HG02678 (cell line): ENCODE measurements around the gene TMEM164.
A peak's percentile ranks its signal among the peaks of the same experiment; 100 is the strongest.
"Not testable (repeated sequence)": the region's sequence is repeated elsewhere in the genome, so short reads cannot be mapped to it uniquely, and the experiment has no call there.

Experiments used
- ATAC-seq: cut with Tn5 transposase; IDR thresholded peaks from one replicate; pipeline ENCODE4 v1.9.1; 2021; ENCODE audit warnings: mild to moderate bottlenecking, moderate library complexity; ENCODE audit not compliant: unreplicated experiment

TMEM164 gene

DNA sequence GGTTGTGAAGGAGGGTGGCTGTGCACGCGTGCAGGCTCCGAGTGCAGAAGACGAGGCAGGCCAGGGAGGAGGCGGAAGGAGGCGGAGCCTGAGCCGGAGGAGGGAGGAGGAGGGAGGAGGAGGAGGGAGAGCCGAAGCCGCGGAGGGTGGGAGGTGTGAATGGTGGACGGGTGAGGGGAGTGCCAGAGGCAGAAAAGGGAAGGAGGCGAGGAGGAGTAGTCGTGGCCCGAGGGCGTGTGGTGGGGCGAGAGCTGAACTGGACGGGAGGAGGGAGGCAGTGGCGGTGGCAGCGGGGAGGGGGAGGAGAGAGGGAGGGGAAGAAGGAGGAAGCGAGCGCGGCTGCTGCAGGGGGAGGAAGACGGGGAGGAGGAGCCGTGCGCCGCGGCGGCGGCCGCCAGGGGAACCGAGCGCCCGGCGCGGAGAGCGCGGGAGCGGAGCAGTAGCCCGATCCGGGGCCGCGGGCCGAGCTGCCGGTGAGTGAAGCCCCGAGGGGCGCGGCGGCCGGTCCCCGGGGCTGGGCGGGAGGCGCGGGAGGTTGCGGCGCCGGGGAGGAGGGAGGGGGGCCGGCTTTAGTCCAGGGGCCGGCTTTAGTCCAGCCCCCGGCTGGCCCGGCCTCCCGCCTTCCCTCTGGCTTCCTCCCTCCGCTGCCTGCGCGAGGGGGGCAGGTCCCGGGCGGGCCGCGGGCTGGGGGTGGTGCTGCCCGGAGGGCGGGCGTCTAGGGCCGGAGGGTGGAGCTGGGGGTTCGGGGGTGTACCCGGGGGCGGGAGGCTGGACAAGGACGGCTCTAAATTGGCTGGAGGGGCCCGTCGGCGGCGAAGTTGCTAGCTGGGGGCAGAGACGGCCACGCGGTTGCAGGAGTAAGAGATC is at the start of gene TMEM164:
Gene TMEM164, plus strand, starts transcription at position 815 of the 867 bp plus-strand sequence. CDS start 661 bp downstream, outside the sequence.
- peak; percentile 81 for ATAC-seq

- no peak for ATAC-seq
Measured at GRCh38 chrX:109954333-109954732, 48.6 kb upstream of the TMEM164 start.

DNA sequence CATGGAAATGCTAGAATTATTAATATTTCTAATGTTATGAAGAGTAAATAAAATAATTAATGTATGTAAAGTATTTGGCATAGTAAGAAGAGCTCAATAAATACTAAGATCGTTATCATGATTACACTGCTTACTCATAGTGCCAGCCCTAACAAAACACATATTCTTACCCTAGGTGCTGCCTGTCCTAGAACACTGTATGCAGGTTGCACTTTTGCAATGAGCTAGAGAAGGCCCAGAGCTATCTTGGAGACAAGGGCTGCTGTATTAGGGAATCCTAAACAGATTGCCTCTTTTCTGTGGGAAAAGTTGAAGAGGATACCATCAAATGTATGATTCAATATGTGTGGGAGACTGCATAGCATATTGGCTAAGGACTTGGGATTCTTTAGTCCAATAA is 48.0 kb upstream of the TMEM164 start:
- no peak for ATAC-seq

- ATAC-seq = no peak
Measured at GRCh38 chrX:109958266-109958665, 44.6 kb upstream of the TMEM164 start.

DNA sequence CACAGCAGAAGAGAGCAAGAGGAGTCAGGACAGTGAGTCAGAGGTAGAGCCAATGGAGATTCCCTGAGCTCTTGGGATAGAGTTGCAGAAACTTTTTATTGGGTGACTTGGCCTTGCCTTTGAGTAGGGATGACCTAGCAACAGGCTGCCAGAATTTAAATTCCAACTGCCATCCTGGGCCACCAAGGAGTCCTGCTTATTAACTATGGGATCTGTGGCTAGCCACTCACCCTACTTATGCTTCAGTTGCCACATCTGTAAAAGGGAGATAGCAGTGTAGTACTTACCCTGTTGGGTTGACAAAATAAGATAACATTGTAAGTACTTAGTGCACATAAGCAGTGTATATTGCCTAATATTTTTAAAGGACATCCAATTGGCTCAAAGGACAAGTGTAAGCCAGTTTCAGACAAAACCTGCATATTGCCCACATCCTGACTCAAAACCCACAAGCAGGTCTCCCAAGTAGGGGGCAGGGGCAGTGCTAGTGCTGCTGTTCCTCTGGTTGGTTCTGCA is 43.5 kb upstream of the TMEM164 start:
- ATAC-seq = no peak

DNA sequence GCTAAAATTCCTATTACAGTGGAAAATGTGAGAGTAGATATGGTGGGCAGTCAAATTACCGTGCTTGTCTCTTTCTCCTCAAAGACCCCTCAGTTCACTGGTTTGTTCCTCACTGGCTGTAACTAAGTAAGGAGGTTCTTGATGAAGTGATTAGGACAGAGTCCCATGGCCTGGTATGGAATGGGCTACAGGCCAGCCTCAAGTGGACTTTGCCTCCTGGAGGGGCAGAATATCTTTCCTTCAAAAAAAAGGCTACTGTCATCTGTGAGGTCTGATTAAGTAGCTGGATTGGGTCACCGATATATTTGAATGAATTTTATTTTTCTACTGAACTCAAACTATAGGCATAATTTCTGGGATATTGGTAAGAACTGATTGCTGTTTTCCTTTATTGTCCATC is 38.5 kb upstream of the TMEM164 start:
- no peak for ATAC-seq

GRCh38 chrX:109966246-109966645 is 36.7 kb upstream of the TMEM164 start:
- ATAC-seq = no peak

DNA sequence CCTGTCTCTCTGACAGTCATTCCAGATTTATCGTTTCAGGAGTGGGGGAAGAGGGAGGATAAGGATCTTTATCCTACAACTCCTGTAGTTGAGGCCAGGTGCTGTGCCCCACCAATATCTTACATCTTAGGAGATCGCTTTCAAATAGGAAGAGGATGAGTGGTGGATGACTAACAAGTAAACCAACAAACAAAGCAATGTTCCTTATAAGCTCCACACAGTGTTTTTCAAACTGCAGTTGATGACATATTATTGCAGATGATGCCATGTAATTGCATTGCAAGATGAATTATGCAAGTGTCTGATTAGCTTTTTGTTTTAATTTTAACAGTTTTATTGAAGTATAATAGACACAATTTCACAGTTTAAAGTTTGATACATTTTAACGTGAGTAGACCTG is 35.8 kb upstream of the TMEM164 start:
- no peak for ATAC-seq

DNA sequence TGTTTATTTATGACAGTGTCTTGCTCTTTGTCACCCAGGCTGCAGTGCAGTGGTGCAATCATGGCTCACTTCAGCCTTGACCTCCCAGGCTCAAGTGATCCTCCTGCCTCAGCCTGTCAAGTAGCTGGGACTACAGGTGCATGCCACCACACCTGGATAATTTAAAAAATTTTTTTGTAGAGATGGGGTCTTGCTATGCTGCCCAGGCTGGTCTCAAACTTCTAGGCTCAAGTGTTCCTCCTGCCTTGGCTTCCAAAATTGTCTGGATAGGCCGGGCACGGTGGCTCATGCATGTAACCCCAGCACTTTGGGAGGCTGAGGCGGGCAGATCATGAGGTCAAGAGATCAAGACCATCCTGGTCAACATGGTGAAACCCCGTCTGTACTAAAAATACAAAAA is 32.1 kb upstream of the TMEM164 start:
- not testable (repeated sequence) for ATAC-seq

GRCh38 chrX:109974906-109975655 is 27.8 kb upstream of the TMEM164 start:
- no peak for ATAC-seq

- not testable (repeated sequence) for ATAC-seq
Measured at GRCh38 chrX:109985210-109985609, 17.7 kb upstream of the TMEM164 start.

DNA sequence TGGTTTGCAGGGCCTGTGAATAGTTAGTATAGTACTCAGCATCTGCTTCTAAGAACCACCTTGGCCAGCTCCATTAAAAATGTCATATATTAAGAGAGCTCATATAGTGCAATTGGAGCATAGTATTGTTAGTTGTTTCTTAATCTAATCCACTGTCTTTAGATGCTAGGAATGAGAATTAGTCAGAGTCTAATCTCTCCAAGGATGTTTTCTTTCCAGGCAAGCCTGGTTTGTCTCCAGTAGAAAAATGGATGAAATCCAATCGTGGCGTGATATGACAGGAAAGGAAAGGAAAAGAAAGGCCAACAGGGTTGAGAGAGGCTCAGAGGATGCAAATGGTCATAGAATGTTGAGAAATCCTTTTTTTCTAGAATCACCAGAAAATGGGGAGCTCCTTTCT is 15.0 kb upstream of the TMEM164 start:
- ATAC-seq = no peak

- ATAC-seq = no peak
Measured at GRCh38 chrX:109990582-109991276, 12.2 kb upstream of the TMEM164 start.

GRCh38 chrX:109992203-109992602 is 10.7 kb upstream of the TMEM164 start:
- no peak for ATAC-seq

GRCh38 chrX:109995155-109995554 is 7.8 kb upstream of the TMEM164 start:
- no peak for ATAC-seq

- ATAC-seq = no peak
Measured at GRCh38 chrX:109997786-109998452, 5.0 kb upstream of the TMEM164 start.

DNA sequence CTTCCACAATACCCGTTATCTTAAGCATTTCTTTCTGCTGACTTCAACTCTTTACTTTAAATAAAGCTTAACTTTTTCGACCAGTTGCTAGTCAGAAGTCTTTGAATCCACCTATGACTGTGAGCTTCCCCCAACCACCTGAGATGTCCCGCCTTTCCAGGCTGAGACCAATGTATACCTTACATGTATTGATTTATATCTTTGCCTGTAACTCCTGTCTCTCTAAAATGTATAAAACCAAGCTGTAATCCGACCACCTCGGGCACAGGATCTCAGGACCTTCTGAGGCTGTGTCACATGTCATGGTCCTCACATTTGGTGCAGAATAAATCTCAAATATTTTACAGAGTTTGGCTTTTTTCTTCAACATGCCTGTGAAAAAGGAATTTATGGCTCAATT is 2.9 kb upstream of the TMEM164 start:
- ATAC-seq = no peak

- no peak for ATAC-seq
Measured at GRCh38 chrX:110000847-110001713, 1.8 kb upstream of the TMEM164 start.

DNA sequence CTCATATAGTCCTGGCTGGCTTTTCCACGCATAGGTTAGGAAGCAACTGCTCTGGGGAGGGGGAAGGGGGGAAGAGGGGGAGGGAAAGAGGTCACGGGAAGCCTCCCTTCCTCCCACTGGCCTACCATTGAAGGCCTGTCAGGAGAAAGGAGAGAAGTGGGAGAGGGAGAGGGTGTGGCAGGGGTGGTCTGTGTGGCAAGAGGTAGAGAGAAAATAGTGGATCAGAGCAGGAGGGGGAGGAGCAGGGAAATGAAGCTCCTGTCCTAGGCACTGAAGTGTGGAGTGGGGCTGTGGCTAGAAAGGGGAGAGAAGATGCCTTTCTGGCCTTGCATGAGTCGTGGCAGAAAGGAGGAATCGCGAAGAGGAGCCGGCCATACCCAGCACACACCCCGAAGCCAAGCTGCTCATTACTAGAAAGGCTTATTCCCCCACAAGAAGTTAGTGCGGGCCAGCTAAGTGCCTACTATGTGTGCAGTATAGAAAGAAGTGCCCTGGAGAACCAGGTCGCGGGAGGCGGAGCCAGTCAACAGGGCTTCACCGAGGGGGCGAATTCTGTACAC is 1.1 kb upstream of the TMEM164 start:
- ATAC-seq = no peak
